GM20431 (cell line): ENCODE results near the gene TMEM87B.

Experiments
- in situ Hi-C: fragments of 300-500 bp; cut with MseI, MboI; formaldehyde crosslinking; loops from one replicate; pipeline ENCODE4 v1.15.0; 2020; ENCODE audit warnings: low sequenced_read_pairs; ENCODE audit not compliant: unreplicated experiment

The TMEM87B gene

GRCh38 chr2:112161431-112162145 lies 106.5 kb downstream of the TMEM87B start:
- in situ Hi-C loops, result no loop called here

GRCh38 chr2:112162341-112162740 lies 107.3 kb downstream of the TMEM87B start:
- in situ Hi-C loops, result no loop called here

- in situ Hi-C loops, result no loop called here
These were observed 107.9 kb downstream of the TMEM87B start for GRCh38 chr2:112162956-112163355.

GRCh38 chr2:112163541-112163981 lies 108.5 kb downstream of the TMEM87B start:
- in situ Hi-C loops, result no loop called here

GRCh38 chr2:112164876-112165275 lies 109.8 kb downstream of the TMEM87B start:
- in situ Hi-C loops, result no loop called here

GRCh38 chr2:112165296-112165695 lies 110.2 kb downstream of the TMEM87B start:
- in situ Hi-C loops, result no loop called here

GRCh38 chr2:112166806-112167499 lies 111.9 kb downstream of the TMEM87B start:
- in situ Hi-C loops, result no loop called here

- in situ Hi-C loops, result no loop called here
These were observed 113.5 kb downstream of the TMEM87B start for GRCh38 chr2:112168422-112169124.
